H54 (cell line): ENCODE data around the gene EXOC4.
A peak's percentile ranks its signal among the peaks of the same experiment; 100 is the strongest.

Experiments used
- DNase-seq: peaks from one replicate; pipeline ENCODE4 v3.0.0; 2011; ENCODE audit warnings: low spot score, mixed read lengths; ENCODE audit not compliant: insufficient read length
- FAIRE-seq: peaks from 3 replicates; lab custom pipeline; 2011; peaks lifted over from hg19 to GRCh38; lab: Jason Lieb, UNC
- POLR2A ChIP-seq: IDR thresholded peaks from 2 replicates; pipeline ENCODE4 v1.6.1; 2011; ENCODE audit warnings: low read depth, mild to moderate bottlenecking, low read length

Gene EXOC4

DNA sequence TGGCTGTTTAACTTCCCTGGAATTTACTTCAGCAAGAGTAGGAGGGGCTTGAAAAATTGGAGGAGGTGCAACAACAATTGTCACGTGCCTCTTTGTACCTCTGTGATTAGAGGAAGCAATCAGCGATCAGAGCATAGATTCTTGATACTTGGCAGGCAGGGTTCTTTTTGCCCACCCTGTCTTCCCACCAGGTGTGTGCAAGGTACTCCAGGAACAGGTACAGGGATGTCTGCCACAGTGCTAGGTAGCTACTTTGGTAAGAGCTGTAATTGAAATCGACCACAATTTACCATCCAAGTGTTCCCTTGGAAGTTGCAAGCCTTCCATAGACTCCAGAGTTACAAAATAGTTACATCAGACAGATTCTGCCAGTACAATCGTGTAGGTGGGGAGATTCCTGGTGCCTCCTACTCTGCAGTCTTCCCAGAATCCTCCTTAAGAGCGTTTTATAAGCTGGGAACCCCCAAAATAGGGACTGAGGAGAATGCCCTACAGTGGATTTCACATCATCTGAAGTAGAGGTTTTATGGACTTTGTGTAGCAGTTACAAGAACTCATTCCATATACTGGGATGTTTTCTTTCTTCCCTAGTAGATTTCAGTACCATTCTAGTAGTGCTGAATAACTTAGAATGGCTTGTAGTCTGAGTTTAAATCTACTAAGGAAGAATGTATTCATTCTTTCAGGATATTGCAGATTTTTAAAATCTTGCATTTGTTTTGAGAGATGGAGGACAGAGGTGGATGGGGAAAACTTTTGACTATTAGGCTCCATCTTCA lies 101.9 kb downstream of the EXOC4 start:
- DNase-seq, result no peak
- peak; percentile 45 for FAIRE-seq
- no peak for TF ChIP-seq POLR2A

DNA sequence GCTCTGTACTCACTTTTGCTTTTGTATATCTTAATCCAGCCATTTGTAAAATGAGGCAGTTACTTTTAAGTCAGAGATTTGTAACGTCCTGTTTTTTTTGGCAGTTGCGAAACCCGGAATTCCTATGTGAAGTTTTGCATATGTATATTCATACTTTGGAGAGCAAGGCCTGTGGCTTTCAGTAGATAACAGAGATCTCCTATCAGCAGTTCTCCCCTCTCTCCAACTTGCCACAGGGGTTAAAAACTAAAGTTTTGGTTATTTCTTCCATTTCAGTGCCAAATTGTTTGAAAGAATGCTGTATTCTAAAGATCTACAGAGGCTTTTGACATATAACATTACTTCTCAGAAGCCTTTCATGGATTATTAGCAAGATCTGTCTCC lies 102.4 kb downstream of the EXOC4 start:
- no peak for DNase-seq
- no peak for TF ChIP-seq POLR2A
- peak; percentile 62 for FAIRE-seq

GRCh38 chr7:133355822-133356221 lies 102.9 kb downstream of the EXOC4 start:
- no peak for TF ChIP-seq POLR2A
- FAIRE-seq, result no peak
- DNase-seq, result no peak

DNA sequence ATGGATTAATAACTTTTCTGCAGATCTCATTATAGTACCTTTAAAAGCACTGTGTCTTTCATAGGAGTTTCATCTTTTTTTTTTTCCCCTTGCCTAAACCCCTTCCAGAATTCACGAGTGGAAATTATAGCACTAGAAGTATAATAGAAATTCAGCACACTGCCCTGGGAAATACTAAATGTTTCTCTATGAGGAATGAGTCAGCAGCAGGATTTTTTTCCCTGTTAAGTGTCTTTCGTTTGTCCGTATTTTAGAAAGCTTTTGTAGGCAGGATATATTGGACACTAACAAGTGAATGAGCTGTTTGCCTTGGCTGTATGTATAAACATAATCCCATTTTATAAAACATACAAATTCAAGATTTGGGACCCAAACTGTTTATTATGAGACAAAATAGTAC lies 105.8 kb downstream of the EXOC4 start:
- FAIRE-seq, result no peak
- TF ChIP-seq POLR2A, result no peak
- DNase-seq, result no peak

GRCh38 chr7:133359449-133359848 lies 106.6 kb downstream of the EXOC4 start:
- DNase-seq (no peak), FAIRE-seq (no peak)
- no peak for TF ChIP-seq POLR2A

DNA sequence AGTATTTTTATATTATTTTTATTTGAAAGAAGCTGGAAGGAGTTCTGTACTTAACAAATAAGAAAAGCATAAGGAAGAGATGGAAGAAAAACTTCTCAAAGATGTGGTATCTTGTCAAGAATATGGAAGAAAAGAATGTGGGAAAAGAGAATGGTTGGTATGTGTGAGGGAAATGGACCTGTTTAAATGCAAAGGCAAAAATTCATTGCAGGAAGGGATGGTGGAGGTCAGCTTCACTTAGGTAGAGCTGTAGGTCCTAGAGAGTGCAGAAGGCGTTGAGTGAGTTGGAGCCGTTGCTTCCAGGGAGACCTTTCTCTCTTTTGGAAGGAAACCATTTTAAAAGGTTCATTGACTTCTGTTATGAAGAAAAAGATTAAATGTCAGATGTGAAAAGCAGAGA lies 107.3 kb downstream of the EXOC4 start:
- DNase-seq (no peak), FAIRE-seq (no peak)
- TF ChIP-seq POLR2A, result no peak

DNA sequence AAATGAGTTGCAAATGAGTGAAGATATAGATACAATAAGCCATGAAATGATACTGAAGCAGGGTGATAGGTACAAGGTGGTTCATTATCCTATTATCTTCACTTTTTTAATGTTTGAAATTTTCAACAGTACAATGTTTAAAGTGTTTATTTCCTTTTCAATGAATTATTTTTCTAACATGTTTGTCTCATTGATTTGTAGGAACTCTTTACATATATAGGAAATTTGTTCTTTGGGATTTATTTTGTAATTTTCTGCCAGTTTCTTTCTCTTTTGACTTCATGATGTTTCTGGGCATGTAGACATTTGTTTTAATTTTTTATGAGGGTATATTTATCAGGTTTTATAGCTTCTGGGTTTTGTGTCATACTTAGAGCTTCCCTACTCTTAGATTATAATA lies 108.9 kb downstream of the EXOC4 start:
- DNase-seq (no peak), FAIRE-seq (no peak)
- no peak for TF ChIP-seq POLR2A

- TF ChIP-seq POLR2A, result no peak
- DNase-seq (no peak), FAIRE-seq (no peak)
Observed at GRCh38 chr7:133364959-133365690, 112.2 kb downstream of the EXOC4 start.

GRCh38 chr7:133365917-133366316 lies 113.0 kb downstream of the EXOC4 start:
- no peak for TF ChIP-seq POLR2A
- FAIRE-seq, result peak; percentile 38
- DNase-seq, result no peak

DNA sequence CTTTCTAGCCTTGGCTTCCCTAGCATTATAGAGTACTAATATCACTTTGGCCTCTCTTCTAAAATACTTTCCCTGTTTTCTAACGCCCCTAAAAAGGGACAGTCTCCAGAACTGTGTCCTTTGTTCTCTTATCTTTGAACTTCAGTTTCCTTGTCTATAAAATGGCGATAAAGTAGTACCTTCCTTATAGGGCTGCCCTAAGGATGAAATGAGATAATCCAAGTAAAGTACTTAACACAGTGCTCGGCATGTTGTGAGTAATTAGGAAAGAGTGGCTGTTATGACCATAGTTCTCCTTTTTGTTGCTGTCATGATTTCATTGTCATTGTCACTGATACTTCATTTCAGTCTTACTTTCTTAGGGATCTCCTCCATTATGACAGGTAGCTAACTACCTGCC lies 114.7 kb downstream of the EXOC4 start:
- no peak for TF ChIP-seq POLR2A
- DNase-seq, result no peak
- FAIRE-seq, result no peak

DNA sequence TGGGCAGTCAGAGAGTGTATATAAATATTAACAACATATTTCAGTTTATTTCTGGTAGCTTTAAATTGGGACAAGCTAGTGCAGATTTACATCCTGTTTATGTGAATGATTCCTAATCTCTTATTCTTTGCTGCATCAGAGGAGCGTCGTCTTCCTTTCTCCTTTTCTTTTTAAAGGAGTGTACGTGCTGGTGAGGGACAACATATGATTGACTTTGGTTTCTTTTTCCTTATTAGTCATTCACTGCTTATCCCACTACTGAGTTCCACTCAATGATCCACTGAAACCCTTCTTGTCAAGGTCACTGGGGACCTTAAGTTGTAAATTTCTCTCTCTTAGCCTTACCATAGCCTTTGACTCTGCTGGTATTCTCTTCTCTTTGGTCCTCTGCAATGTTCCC lies 116.3 kb downstream of the EXOC4 start:
- DNase-seq (no peak), FAIRE-seq (no peak)
- no peak for TF ChIP-seq POLR2A

- FAIRE-seq (no peak), DNase-seq (no peak)
- no peak for TF ChIP-seq POLR2A
Observed at GRCh38 chr7:133371616-133372015, 118.7 kb downstream of the EXOC4 start.

GRCh38 chr7:133372337-133372736 lies 119.5 kb downstream of the EXOC4 start:
- FAIRE-seq (no peak), DNase-seq (no peak)
- no peak for TF ChIP-seq POLR2A

DNA sequence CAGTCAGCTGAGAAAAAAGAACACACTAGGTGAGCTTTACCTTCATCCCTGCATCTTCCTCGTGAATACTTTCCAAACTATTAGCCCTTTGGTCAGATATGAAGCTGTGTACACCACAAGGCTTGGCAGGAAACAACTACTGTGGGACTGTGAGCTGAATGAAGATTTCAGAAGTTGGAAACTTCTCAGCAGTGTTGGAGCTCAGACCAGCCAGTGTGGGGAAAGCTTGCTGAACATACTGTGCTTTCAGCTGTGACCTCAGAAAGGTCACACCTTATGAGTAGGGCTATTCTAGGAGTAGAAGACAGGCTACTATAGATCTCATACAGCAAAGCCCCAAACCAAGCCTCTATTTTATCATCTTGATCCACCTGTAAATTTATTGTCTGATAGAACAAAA lies 123.6 kb downstream of the EXOC4 start:
- no peak for TF ChIP-seq POLR2A
- DNase-seq (no peak), FAIRE-seq (no peak)

DNA sequence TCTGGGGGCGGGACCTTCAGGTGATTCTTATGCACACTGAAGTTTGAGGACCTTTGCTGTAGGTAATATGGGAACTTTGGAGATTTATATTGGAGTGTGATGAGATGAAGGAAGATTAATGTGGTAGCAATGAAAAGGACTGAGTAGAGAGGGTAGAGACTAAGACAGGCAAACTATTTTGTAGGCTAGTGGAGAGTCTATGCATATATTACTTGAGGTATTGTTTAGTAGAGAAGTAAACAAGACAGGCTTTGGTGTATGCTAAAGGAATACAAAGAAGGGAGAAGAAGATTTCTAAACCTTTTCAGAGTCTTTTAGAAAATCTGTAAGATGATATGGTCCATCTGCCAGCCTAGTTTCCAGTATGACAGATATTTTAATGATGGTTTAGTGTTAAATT lies 129.1 kb downstream of the EXOC4 start:
- no peak for DNase-seq
- no peak for TF ChIP-seq POLR2A
- no peak for FAIRE-seq
